Activated CD4-positive, alpha-beta T cell treated with anti-CD3 and anti-CD28 coated beads, Interleukin-2, amount 50 U/mL, for 16 hours (primary cell): ENCODE results near the gene UBE2E2.
"Not testable (repeated sequence)": the region's sequence is repeated elsewhere in the genome, so short reads cannot be mapped to it uniquely, and the experiment has no call there.

Experiments used
- DNase-seq: peaks from one replicate; pipeline ENCODE4 v3.0.0-alpha.2; 2020

Gene UBE2E2

GRCh38 chr3:23336853-23337252 is 133.7 kb downstream of the UBE2E2 start:
- not testable (repeated sequence) for DNase-seq

GRCh38 chr3:23341147-23341838 is 138.2 kb downstream of the UBE2E2 start:
- no peak for DNase-seq

GRCh38 chr3:23342343-23342742 is 139.2 kb downstream of the UBE2E2 start:
- no peak for DNase-seq

GRCh38 chr3:23343509-23343908 is 140.4 kb downstream of the UBE2E2 start:
- DNase-seq, result no peak

- no peak for DNase-seq
These were observed 141.8 kb downstream of the UBE2E2 start for GRCh38 chr3:23344886-23345285.

GRCh38 chr3:23349444-23349843 is 146.3 kb downstream of the UBE2E2 start:
- not testable (repeated sequence) for DNase-seq

- no peak for DNase-seq
These were observed 153.0 kb downstream of the UBE2E2 start for GRCh38 chr3:23356169-23356568.

GRCh38 chr3:23356923-23357322 is 153.8 kb downstream of the UBE2E2 start:
- no peak for DNase-seq

GRCh38 chr3:23359116-23359515 is 156.0 kb downstream of the UBE2E2 start:
- DNase-seq, result no peak

- no peak for DNase-seq
These were observed 161.9 kb downstream of the UBE2E2 start for GRCh38 chr3:23365066-23365465.

- DNase-seq, result no peak
These were observed 165.6 kb downstream of the UBE2E2 start for GRCh38 chr3:23368731-23369130.

GRCh38 chr3:23372285-23372684 is 169.2 kb downstream of the UBE2E2 start:
- no peak for DNase-seq

- no peak for DNase-seq
These were observed 173.6 kb downstream of the UBE2E2 start for GRCh38 chr3:23376516-23377248.

- no peak for DNase-seq
These were observed 175.0 kb downstream of the UBE2E2 start for GRCh38 chr3:23377928-23378672.

- no peak for DNase-seq
These were observed 180.7 kb downstream of the UBE2E2 start for GRCh38 chr3:23383875-23384274.

GRCh38 chr3:23385327-23385726 is 182.2 kb downstream of the UBE2E2 start:
- no peak for DNase-seq

- no peak for DNase-seq
These were observed 184.3 kb downstream of the UBE2E2 start for GRCh38 chr3:23387286-23387918.

- DNase-seq, result no peak
These were observed 186.0 kb downstream of the UBE2E2 start for GRCh38 chr3:23389089-23389488.

GRCh38 chr3:23389686-23390085 is 186.6 kb downstream of the UBE2E2 start:
- no peak for DNase-seq

GRCh38 chr3:23390446-23390845 is 187.3 kb downstream of the UBE2E2 start:
- DNase-seq, result no peak

- DNase-seq, result no peak
These were observed 187.9 kb downstream of the UBE2E2 start for GRCh38 chr3:23390989-23391553.

- no peak for DNase-seq
These were observed 192.0 kb downstream of the UBE2E2 start for GRCh38 chr3:23395115-23395514.

GRCh38 chr3:23396746-23397145 is 193.6 kb downstream of the UBE2E2 start:
- no peak for DNase-seq
